22Rv1 (cell line): ENCODE results near the gene ARHGAP31.

Experiments used
- H3K27ac ChIP-seq: fragments of 450-650 bp; 2 replicates; pipeline ENCODE4 v1.5.1; 2017
- ZFX ChIP-seq: fragments of 450-650 bp; IDR thresholded peaks from 2 replicates; pipeline ENCODE4 v1.6.1; 2017; ENCODE audit warnings: antibody characterized with exemption, borderline replicate concordance
- TF ChIP-seq, protein P1 (sequence below): fragments of 450-650 bp; IDR thresholded peaks from 2 replicates; pipeline ENCODE4 v1.5.1; 2017; ENCODE audit warnings: mild to moderate bottlenecking

Gene ARHGAP31

DNA sequence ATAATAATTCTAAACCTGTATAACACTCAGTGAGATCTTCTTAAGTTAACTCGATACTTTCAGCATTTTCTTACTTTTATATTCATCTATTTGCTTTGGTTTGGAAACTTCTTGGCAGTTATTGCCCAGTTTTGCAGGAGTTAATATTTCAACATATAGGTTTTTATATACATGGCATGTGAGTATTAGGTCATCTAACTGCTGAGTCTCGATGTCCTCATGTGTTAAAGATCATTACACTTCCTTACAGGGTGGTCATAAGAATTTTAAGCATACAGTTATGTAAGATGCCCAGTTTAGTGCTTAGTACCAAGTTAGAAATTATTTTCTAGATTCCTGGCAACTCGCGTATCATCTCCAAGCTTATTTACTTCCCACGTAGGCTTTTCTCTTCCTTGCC, 106.3 kb downstream of the ARHGAP31 start:
- H3K27ac ChIP-seq: no peak overlapping the region
- TF ChIP-seq ZFX: no peak
- TF ChIP-seq, protein P1, sequence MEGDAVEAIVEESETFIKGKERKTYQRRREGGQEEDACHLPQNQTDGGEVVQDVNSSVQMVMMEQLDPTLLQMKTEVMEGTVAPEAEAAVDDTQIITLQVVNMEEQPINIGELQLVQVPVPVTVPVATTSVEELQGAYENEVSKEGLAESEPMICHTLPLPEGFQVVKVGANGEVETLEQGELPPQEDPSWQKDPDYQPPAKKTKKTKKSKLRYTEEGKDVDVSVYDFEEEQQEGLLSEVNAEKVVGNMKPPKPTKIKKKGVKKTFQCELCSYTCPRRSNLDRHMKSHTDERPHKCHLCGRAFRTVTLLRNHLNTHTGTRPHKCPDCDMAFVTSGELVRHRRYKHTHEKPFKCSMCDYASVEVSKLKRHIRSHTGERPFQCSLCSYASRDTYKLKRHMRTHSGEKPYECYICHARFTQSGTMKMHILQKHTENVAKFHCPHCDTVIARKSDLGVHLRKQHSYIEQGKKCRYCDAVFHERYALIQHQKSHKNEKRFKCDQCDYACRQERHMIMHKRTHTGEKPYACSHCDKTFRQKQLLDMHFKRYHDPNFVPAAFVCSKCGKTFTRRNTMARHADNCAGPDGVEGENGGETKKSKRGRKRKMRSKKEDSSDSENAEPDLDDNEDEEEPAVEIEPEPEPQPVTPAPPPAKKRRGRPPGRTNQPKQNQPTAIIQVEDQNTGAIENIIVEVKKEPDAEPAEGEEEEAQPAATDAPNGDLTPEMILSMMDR: no peak

DNA sequence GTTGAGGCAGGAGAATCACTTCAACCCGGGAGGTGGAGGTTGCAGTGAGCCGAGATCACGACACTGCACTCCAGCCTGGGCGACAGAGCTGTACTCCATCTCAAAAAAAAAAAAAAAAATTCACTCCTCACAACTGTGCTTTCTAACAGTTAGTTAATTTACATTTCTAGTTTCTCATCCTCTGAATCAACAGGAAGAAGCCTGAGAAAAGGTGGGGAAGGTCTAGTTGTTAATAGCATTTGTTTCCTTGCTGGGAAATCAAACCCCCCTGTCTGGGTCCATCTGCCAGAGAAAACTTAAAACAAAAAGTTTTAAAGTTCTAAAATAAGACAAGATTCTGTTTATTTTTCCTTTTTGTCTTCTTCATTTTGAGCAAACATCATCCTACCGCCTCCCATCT, 106.9 kb downstream of the ARHGAP31 start:
- no peak for TF ChIP-seq ZFX
- TF ChIP-seq, protein P1: no peak
- H3K27ac ChIP-seq: no peak overlapping the region

DNA sequence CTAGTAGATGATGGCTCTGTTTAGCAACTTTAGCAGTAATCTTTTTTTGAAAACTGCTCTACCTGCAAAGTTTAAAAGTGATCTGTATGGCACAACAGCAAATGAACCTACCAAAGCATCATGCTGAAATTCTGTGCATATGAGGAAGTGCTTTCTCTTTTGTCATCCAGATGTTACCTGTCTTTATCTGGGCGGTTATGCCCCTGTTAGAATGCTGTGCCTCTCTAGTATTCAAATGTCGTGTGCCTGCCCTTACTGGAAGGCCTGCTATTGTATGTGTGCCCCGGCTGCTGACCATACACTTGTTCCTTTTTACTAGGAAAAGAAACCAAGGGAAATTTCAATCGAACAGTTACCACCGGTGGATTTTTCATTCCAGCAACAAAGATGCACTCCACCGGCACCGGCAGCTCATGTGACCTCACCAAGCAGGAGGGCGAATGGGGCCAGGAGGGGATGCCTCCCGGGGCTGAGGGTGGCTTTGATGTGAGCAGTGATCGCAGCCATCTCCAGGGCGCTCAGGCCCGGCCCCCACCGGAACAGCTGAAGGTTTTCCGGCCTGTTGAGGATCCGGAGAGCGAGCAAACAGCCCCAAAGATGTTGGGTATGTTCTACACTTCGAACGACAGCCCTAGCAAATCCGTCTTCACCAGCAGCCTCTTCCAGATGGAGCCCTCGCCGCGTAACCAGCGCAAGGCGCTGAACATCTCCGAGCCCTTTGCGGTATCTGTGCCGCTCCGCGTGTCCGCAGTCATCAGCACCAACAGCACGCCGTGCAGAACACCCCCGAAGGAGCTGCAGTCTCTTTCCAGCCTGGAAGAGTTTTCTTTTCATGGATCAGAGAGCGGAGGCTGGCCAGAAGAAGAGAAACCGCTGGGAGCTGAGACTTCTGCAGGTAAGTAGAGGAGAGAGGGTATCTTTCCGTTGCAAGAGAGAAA, 107.6 kb downstream of the ARHGAP31 start:
- no peak overlapping the region for H3K27ac ChIP-seq
- no peak for TF ChIP-seq ZFX
- TF ChIP-seq, protein P1: no peak

DNA sequence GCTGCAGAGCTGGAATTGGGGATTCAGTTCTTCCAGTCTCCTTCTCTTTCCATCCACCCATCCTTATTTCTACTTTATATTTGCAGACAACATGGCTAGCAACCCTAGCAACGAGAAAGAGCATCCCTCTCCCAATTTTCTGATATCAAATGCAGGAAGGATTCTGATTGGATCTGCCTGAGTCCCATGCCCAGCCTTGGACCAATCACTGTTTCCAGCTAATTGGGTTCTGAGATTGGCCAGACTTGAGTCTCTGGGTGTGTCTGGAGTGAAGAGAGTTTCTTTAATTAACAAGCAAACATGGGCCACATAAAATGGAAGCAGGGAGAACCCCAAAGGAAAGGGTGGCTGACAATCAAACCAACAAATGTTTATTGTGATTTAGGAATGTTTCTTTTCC, 108.6 kb downstream of the ARHGAP31 start:
- H3K27ac ChIP-seq: no peak overlapping the region
- TF ChIP-seq, protein P1: no peak
- no peak for TF ChIP-seq ZFX

DNA sequence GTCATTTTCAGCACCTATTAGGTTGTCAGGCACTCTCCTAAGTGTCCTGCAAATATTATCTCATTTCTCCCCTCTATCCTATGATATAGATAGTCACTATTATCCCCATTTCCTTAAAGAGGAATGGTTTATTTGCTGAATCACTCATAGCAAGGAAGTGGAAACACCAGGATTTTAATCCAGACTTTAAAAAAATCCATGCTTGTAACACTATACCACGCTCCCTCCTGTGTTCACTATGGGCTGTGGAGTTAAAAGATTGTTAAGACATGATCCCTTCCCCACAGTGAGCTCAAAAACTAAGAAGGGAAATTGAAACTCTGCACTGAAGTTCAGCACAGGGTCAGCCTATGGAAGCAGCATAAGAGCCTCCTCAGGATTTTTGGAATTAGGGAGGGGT, 109.0 kb downstream of the ARHGAP31 start:
- no peak overlapping the region for H3K27ac ChIP-seq

DNA sequence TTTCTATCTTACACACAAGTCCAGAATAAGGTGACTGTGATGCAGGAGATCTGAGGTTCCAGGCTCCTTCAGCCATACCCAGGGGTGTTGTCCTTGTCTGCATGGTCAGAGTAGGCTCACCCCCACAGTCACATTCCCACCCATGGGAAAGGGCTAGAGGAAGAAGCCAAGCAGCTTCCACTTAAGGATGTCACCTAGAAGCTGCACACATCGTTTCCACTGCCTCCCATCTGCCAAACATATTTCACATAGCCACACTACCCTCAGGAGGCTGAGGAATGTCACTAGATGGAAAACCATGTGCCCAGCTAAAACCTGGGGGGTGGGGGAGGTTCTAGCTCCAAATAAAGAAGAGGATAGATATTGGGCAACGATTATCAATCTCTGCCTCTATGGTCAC, 111.1 kb downstream of the ARHGAP31 start:
- H3K27ac ChIP-seq: no peak overlapping the region
- TF ChIP-seq ZFX: no peak
- TF ChIP-seq, protein P1: no peak

More for the DNA sequence above, 109.0 kb downstream of the ARHGAP31 start:
- no peak for TF ChIP-seq ZFX
- TF ChIP-seq, protein P1: no peak

DNA sequence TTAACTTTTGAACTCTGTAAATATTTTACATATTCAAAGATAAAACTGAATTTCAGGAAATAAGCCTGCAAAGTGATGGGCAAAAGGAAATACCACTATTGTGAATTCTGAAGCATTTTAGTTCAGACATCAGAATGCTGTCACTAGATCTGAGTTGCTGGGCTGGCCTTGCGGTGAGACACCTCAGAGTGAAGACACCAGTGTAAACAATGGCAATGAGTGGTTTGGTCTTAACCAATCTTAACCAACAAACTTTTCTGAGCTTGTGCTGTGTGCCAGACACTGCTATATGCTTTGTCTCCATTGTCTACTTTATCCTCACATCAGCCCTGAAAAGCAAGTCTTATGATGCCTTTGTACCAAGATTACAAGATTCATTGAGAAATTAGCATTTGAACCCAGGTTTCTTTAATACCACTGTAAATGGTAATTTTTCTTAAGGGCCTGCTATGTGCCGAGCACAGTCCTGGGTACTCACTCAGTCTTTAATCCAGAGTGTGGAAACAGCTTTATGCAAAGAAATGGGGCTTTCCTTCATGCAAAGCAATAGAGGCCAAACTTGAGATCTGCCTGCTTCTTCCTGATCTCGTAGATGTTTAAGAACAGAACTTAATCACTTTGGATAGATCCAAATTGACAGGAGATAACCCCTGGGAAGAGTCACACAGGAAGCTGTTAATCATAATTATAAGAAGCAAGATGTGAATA, 114.2 kb downstream of the ARHGAP31 start:
- no peak overlapping the region for H3K27ac ChIP-seq
- no peak for TF ChIP-seq ZFX
- TF ChIP-seq, protein P1: no peak
